Adrenal gland (tissue), 12 donors: ENCODE measurements around the gene TSPYL1. TPM values are rescaled to one million over a fixed set of nuclear protein-coding genes. Genes with fewer than 3 reads are reported as not detected.

Source experiments
- DNase-seq, 7 donors: peaks; one replicate each; pipeline ENCODE4 v3.0.0-alpha.2; 2019 to 2020
- H3K27ac ChIP-seq, 5 donors: fragments of 200-600 bp; sonication (generic) in 4 of 5; 1 replicate in 3 of 5; 2 replicates in 2 of 5; pipeline versions ENCODE4 v1.5.1 to v1.8.0; 2016 to 2020; ENCODE audit warnings: mild to moderate bottlenecking in 1 of 5
- H3K27me3 ChIP-seq: fragments of 200-600 bp; 2 replicates; pipeline ENCODE4 v1.8.0; 2021
- H3K36me3 ChIP-seq, 2 donors: fragments of 200-600 bp; replicated peaks in 1 of 2; 1 replicate in 1 of 2; 2 replicates in 1 of 2; pipeline versions ENCODE4 v1.5.1 to v1.8.0; 2018 to 2022
- H3K4me1 ChIP-seq, 2 donors: fragments of 200-600 bp; replicated peaks in 1 of 2; 1 replicate in 1 of 2; 2 replicates in 1 of 2; pipeline versions ENCODE4 v1.5.1 to v1.8.0; 2018 to 2021
- H3K4me3 ChIP-seq, 4 donors: fragments of 200-600 bp; sonication (generic) in 3 of 4; one replicate each; pipeline ENCODE4 v1.5.1; 2016 to 2018
- H3K9me3 ChIP-seq, 3 donors: fragments of 200-600 bp; sonication (generic) in 1 of 3; replicated peaks in 1 of 3; 1 replicate in 2 of 3; 2 replicates in 1 of 3; pipeline versions ENCODE4 v1.5.1 to v1.8.0; 2016 to 2021
- CTCF ChIP-seq, 6 experiments: fragments of 450-650 bp in 4 of 6; fragments of 200-600 bp in 2 of 6; sonication (generic) in 1 of 6; IDR thresholded peaks; 1 replicate in 5 of 6; 2 replicates in 1 of 6; pipeline versions ENCODE4 v1.5.1 to v1.8.0; 2016 to 2021; ENCODE audit warnings: antibody characterized with exemption in 6 of 6, mild to moderate bottlenecking in 2 of 6, moderate library complexity in 1 of 6
- POLR2A ChIP-seq, 2 donors: fragments of 450-650 bp; IDR thresholded peaks; one replicate each; pipeline ENCODE4 v1.6.1; 2017; ENCODE audit warnings: antibody characterized with exemption in 2 of 2, mild to moderate bottlenecking in 2 of 2, moderate library complexity in 1 of 2
- WGBS, 4 donors: extraction: QIAGEN DNeasy Blood & Tissue Kit in 2 of 4; methylation state at CpG; one replicate each; pipeline versions ENCODE4 v1.1.5 to v1.1.7; 2013 to 2017; 5-methylcytosine and 5-hydroxymethylcytosine counted together
- intact Hi-C, 2 donors: fragments of 100-400 bp; cut with DNase I; formaldehyde crosslinking; loops; one replicate each; pipeline versions ENCODE4 v1.14.1 to v1.15.0; 2022 to 2023
- polyA plus RNA-seq, 3 donors: library from polyadenylated mRNA; stranded (reverse); fragments of 200-250 nt in 2 of 3; fragments of 350-450 nt in 1 of 3; fragmentation: Illumina TruSeq in 1 of 3; extraction: RNeasy Lipid Tissue Mini Kit (QIAGEN cat#74804) in 1 of 3; gene quantifications; one replicate each; pipeline ENCODE4 v1.2.3, GENCODE V29; 2013 to 2014
- total RNA-seq, 9 donors: library from RNA; depleted of rRNA in 4 of 9; stranded (reverse); fragments of >200 nt in 4 of 9; fragments of 120-200 nt in 1 of 9; fragmentation: NEBNext Ultra II Directional in 1 of 9; extraction: Animal tissue kit (Norgen Biotek cat#: 25700) in 1 of 9; gene quantifications; one replicate each; pipeline versions ENCODE4 v1.1.0 to v1.2.4, GENCODE V29; 2013 to 2023
- donor health status: healthy with polysubstance abuse.
- donor health status: Bipolar disorder and iron deficiency.
- donor health status: DM: yes; HTN: yes; CAD: no.
- donor health status: DM: no; HTN: no; CAD: no.
- donor health status: DM: no; HTN: no; CAD: no.
- donor health status: DM: yes; HTN: yes; CAD: no.

The TSPYL1 gene
- total and polyA plus RNA-seq, 12 donors: 24.8 to 271 (median 181) TPM

- intact Hi-C loops: no loop called here
- Histone ChIP-seq H3K4me3 (no peak overlapping the region), H3K36me3 (no peaks in the 10 kb centered on the region), H3K27me3 (no peaks in the 10 kb centered on the region), H3K4me1 (no peaks in the 10 kb centered on the region), H3K27ac (no peak overlapping the region), H3K9me3 (no peaks in the 10 kb centered on the region)
- no peak for DNase-seq
- 77 to 100% (median 95%) methylated on average over 1 of the region's 1 CpG for WGBS, 4 donors
- TF ChIP-seq CTCF (IDR thresholded peaks at IDR 0.05): no peak
- TF ChIP-seq POLR2A (IDR thresholded peaks at IDR 0.05): no peak
Measured at GRCh38 chr6:116307001-116307400, 27.3 kb upstream of the TSPYL1 start.

GRCh38 chr6:116304538-116305097 lies 24.9 kb upstream of the TSPYL1 start:
- Histone ChIP-seq H3K27me3 (no peaks in the 10 kb centered on the region), H3K4me1 (peaks cover 0 to 9% of the 10 kb centered on the region in 2 donors), H3K4me3 (no peak overlapping the region), H3K9me3 (no peaks in the 10 kb centered on the region), H3K36me3 (no peaks in the 10 kb centered on the region), H3K27ac (no peak overlapping the region)
- TF ChIP-seq POLR2A (IDR thresholded peaks at IDR 0.05): no peak
- no peak for TF ChIP-seq CTCF (IDR thresholded peaks at IDR 0.05)
- intact Hi-C loops: no loop called here
- DNase-seq: no peak

DNA sequence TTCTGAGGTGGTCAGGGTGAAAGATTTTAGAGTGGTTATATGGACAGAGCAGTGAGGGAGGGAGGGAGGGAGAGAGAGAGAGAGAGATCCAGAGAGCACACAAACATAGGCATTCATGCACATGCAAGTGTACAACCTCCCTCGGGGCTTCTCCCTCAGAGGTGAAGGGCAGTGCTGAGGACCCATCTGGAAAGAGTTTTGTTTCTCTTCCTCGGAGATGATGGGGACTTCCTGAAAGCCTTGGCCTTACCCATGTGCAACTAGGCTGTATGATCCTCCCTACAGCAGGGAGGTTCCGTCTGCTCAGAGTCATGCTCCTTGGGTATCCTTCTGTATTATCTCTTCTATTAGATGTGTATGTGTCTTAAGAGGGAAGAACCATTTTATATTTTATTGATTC lies 21.4 kb upstream of the TSPYL1 start:
- Histone ChIP-seq H3K27ac (no peak overlapping the region), H3K4me1 (peaks cover 0 to 10% of the 10 kb centered on the region in 2 donors), H3K36me3 (no peaks in the 10 kb centered on the region), H3K27me3 (no peaks in the 10 kb centered on the region), H3K4me3 (no peak overlapping the region), H3K9me3 (no peaks in the 10 kb centered on the region)
- intact Hi-C loops: no loop called here
- 57 to 77% (median 70%) methylated on average over 3 of the region's 3 CpGs for WGBS, 4 donors
- DNase-seq: no peak
- TF ChIP-seq POLR2A (IDR thresholded peaks at IDR 0.05): no peak
- TF ChIP-seq CTCF (IDR thresholded peaks at IDR 0.05): no peak

- Histone ChIP-seq H3K4me1 (peaks cover 0 to 10% of the 10 kb centered on the region in 2 donors), H3K27me3 (no peaks in the 10 kb centered on the region), H3K27ac (no peak overlapping the region), H3K9me3 (no peaks in the 10 kb centered on the region), H3K36me3 (no peaks in the 10 kb centered on the region), H3K4me3 (no peak overlapping the region)
- no peak for DNase-seq
- WGBS, 4 donors: 66 to 83% (median 81%) methylated on average over 1 of the region's 1 CpG
- TF ChIP-seq CTCF (IDR thresholded peaks at IDR 0.05): no peak
- TF ChIP-seq POLR2A (IDR thresholded peaks at IDR 0.05): no peak
- intact Hi-C loops: no loop called here
Measured at GRCh38 chr6:116300566-116300965, 20.8 kb upstream of the TSPYL1 start.
